Measurements from ENCODE around the gene PARD3. TPM values are rescaled to one million over a fixed set of nuclear protein-coding genes. Genes with fewer than 3 reads are reported as not detected.
A peak's percentile ranks its signal among the peaks of the same experiment; 100 is the strongest.

Gene PARD3
- total RNA-seq, 1 experiment from 2014 or later = 51.8 TPM

DNA sequence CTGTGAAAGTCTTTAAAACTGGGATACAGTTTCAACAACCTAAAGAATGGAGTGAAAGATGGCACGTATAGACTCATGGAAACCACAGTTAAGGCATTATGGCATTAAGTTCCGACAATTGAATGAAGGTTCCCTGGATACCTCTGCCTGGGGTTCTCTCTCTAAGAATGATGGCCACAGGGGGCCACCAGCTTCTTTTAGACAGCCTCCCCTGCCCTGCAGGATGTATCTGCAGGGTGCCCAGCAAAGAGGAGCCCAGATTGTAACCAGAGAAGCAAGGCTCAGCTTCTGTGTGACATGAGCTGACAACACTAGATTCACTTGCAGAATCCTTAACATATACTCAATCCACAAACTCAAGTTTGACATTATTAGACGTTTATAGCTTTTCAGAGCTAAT, 645.4 kb downstream of the PARD3 start:
- ChIA-PET CTCF (no interaction called here), POLR2A (no interaction called here)
- Mint-ChIP-seq H3K4me3 (no peak overlapping the region), H3K36me3 (peaks cover 9% of the 10 kb centered on the region; the same call in 1 of the 2 replicates), H3K4me1 (peaks cover 38% of the 10 kb centered on the region), H3K27me3 (ENCODE audit: low read depth) (no peaks in the 10 kb centered on the region), H3K9me3 (peaks cover 12% of the 10 kb centered on the region), H3K27ac (no peak overlapping the region)
- peak; percentile 26; the same call in 1 of the 2 replicates for ATAC-seq
- TF ChIP-seq NFE2L1 (CRISPR knock-in tag; IDR thresholded peaks at IDR 0.05) (no peak), ZNF423 (CRISPR knock-in tag; IDR thresholded peaks at IDR 0.05) (peak; percentile 96)
- no peak for DNase-seq (ENCODE audit: low spot score)

DNA sequence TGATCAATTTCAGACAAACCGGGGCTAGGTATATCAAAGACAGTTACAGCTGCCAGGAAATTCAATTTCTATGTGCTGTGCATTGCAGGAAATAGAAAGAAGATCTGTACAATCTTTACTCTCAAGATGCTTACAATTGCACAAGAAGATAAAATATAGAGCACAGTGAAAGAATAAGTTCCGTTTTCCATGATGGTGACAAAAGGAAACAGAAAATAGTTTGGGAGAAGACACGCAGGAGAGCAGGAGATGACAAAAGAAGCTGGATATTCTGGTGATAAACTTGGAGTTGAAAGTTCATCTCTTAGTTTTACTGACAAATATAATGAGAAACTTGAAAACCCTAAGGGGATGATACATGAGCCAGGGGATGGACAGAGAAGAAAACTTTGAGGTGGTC, 646.0 kb downstream of the PARD3 start:
- CTCF ChIA-PET = no interaction called here
- TF ChIP-seq GRHL2 (CRISPR knock-in tag; IDR thresholded peaks at IDR 0.05; ENCODE audit: insufficient replicate concordance, severe bottlenecking) (no peak), ZNF416 (CRISPR knock-in tag; IDR thresholded peaks at IDR 0.05) (no peak), CREB1 (CRISPR knock-in tag; IDR thresholded peaks at IDR 0.05) (no peak), SOX15 (CRISPR knock-in tag; IDR thresholded peaks at IDR 0.05) (no peak), CREM (CRISPR knock-in tag; IDR thresholded peaks at IDR 0.05) (no peak), ZNF671 (CRISPR knock-in tag; IDR thresholded peaks at IDR 0.05) (no peak), CBFB (CRISPR knock-in tag; IDR thresholded peaks at IDR 0.05; ENCODE audit: low read depth) (no peak), RELA (CRISPR knock-in tag; IDR thresholded peaks at IDR 0.05; ENCODE audit: borderline replicate concordance) (no peak), SMAD4 (CRISPR knock-in tag; IDR thresholded peaks at IDR 0.05) (no peak)
- TF ChIP-seq, protein P1, sequence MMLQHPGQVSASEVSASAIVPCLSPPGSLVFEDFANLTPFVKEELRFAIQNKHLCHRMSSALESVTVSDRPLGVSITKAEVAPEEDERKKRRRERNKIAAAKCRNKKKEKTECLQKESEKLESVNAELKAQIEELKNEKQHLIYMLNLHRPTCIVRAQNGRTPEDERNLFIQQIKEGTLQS (CRISPR knock-in tag; conservative IDR thresholded peaks at IDR 0.05) = no peak
- TF ChIP-seq, protein P2, sequence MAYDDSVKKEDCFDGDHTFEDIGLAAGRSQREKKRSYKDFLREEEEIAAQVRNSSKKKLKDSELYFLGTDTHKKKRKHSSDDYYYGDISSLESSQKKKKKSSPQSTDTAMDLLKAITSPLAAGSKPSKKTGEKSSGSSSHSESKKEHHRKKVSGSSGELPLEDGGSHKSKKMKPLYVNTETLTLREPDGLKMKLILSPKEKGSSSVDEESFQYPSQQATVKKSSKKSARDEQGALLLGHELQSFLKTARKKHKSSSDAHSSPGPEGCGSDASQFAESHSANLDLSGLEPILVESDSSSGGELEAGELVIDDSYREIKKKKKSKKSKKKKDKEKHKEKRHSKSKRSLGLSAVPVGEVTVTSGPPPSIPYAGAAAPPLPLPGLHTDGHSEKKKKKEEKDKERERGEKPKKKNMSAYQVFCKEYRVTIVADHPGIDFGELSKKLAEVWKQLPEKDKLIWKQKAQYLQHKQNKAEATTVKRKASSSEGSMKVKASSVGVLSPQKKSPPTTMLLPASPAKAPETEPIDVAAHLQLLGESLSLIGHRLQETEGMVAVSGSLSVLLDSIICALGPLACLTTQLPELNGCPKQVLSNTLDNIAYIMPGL (CRISPR knock-in tag; IDR thresholded peaks at IDR 0.05) = no peak
- TF ChIP-seq, protein P3, sequence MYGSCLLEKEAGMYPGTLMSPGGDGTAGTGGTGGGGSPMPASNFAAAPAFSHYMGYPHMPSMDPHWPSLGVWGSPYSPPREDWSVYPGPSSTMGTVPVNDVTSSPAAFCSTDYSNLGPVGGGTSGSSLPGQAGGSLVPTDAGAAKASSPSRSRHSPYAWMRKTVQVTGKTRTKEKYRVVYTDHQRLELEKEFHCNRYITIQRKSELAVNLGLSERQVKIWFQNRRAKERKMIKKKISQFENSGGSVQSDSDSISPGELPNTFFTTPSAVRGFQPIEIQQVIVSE (CRISPR knock-in tag; IDR thresholded peaks at IDR 0.05; ENCODE audit: borderline replicate concordance) = no peak
- TF ChIP-seq, protein P4, sequence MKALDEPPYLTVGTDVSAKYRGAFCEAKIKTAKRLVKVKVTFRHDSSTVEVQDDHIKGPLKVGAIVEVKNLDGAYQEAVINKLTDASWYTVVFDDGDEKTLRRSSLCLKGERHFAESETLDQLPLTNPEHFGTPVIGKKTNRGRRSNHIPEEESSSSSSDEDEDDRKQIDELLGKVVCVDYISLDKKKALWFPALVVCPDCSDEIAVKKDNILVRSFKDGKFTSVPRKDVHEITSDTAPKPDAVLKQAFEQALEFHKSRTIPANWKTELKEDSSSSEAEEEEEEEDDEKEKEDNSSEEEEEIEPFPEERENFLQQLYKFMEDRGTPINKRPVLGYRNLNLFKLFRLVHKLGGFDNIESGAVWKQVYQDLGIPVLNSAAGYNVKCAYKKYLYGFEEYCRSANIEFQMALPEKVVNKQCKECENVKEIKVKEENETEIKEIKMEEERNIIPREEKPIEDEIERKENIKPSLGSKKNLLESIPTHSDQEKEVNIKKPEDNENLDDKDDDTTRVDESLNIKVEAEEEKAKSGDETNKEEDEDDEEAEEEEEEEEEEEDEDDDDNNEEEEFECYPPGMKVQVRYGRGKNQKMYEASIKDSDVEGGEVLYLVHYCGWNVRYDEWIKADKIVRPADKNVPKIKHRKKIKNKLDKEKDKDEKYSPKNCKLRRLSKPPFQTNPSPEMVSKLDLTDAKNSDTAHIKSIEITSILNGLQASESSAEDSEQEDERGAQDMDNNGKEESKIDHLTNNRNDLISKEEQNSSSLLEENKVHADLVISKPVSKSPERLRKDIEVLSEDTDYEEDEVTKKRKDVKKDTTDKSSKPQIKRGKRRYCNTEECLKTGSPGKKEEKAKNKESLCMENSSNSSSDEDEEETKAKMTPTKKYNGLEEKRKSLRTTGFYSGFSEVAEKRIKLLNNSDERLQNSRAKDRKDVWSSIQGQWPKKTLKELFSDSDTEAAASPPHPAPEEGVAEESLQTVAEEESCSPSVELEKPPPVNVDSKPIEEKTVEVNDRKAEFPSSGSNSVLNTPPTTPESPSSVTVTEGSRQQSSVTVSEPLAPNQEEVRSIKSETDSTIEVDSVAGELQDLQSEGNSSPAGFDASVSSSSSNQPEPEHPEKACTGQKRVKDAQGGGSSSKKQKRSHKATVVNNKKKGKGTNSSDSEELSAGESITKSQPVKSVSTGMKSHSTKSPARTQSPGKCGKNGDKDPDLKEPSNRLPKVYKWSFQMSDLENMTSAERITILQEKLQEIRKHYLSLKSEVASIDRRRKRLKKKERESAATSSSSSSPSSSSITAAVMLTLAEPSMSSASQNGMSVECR (CRISPR knock-in tag; IDR thresholded peaks at IDR 0.05; ENCODE audit: borderline replicate concordance) = no peak
- TF ChIP-seq, protein P5, sequence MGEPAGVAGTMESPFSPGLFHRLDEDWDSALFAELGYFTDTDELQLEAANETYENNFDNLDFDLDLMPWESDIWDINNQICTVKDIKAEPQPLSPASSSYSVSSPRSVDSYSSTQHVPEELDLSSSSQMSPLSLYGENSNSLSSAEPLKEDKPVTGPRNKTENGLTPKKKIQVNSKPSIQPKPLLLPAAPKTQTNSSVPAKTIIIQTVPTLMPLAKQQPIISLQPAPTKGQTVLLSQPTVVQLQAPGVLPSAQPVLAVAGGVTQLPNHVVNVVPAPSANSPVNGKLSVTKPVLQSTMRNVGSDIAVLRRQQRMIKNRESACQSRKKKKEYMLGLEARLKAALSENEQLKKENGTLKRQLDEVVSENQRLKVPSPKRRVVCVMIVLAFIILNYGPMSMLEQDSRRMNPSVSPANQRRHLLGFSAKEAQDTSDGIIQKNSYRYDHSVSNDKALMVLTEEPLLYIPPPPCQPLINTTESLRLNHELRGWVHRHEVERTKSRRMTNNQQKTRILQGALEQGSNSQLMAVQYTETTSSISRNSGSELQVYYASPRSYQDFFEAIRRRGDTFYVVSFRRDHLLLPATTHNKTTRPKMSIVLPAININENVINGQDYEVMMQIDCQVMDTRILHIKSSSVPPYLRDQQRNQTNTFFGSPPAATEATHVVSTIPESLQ (CRISPR knock-in tag; IDR thresholded peaks at IDR 0.05) = no peak
- POLR2A ChIA-PET = no interaction called here
- H3K27me3 Mint-ChIP-seq (ENCODE audit: low read depth) = no peaks in the 10 kb centered on the region
- no peak overlapping the region for H3K27ac Mint-ChIP-seq
- DNase-seq (ENCODE audit: low spot score) (no peak), ATAC-seq (no peak)
- H3K36me3 Mint-ChIP-seq = peaks cover 9% of the 10 kb centered on the region; the same call in 1 of the 2 replicates
- peaks cover 38% of the 10 kb centered on the region for H3K4me1 Mint-ChIP-seq
- no peak overlapping the region for H3K4me3 Mint-ChIP-seq
- H3K9me3 Mint-ChIP-seq = peaks cover 12% of the 10 kb centered on the region
